GM19397 (cell line): Measurements from ENCODE around the gene ACHE.
A peak's percentile ranks its signal among the peaks of the same experiment; 100 is the strongest.

Experiments
- ATAC-seq: cut with Tn5 transposase; IDR thresholded peaks from one replicate; pipeline ENCODE4 v1.9.1; 2021; ENCODE audit warnings: mild to moderate bottlenecking, moderate library complexity; ENCODE audit not compliant: unreplicated experiment

ACHE gene

GRCh38 chr7:100886142-100886935 is 9.3 kb downstream of the ACHE start:
- ATAC-seq = no peak

- ATAC-seq = no peak
Observed at GRCh38 chr7:100885440-100886141, 10.1 kb downstream of the ACHE start.

DNA sequence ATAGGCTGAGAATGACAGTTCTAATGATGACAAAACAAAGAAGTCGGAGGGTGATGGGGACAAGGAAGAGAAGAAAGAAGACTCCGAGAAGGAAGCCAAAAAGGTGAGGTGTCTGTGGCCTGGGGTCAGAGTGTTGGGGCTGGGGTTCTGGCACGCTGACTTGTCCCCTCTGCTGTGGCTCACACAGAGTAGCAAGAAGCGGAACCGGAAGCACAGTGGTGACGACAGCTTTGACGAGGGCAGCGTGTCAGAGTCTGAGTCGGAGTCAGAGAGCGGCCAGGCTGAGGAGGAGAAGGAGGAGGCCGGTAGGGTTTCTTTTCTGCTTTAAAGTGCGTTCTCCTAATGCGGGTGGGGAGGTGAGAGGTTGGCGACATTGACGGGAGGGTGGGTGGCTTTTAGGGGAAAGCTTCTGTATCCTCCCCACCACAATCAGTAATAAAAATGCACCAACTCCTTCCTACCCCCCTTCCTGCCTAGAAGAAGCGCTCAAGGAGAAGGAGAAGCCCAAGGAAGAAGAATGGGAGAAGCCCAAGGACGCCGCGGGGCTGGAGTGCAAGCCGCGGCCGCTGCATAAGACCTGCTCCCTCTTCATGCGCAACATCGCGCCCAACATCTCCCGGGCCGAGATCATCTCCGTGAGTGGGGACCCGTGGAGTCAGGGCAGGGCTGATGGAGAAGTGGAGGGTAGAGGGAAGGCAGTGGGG is 10.8 kb downstream of the ACHE start:
- ATAC-seq = no peak

DNA sequence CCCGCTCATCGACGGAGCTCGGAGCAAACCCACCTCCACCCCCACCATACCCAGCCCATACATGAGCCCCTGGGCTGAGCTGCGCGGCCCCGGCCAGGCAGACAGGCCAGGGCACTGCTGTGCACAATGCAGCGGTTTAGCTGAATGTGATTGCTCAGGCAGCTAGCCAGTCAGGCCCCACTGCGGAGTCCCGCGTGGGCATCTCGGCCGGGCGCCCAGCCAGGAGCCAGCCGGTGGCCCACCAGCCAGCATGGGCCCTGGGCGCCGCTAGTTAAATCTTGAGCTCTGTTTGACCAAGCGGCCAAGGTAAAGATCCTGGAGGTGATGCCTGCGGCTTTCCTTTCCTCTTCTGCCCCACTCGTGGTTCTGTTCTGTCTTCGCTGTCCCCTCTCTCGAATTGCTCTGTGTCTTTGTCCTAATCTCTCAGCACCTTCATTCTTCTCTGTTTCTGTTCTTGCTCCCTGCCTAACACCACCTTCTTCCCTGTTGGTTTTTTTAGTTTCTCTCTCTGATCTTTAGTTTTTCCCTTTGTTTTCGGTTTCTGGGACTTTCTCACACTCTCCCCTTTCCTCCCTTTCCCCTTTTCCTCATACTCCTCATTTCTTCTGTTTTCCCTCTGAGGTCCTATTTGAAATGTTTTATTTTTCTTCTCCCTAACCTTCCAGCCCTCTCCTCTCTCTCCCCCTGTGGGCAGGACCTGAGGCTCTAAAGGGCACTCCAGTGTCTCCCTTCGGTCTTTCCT is 12.7 kb downstream of the ACHE start:
- no peak for ATAC-seq

- no peak for ATAC-seq
Observed at GRCh38 chr7:100882201-100882600, 13.5 kb downstream of the ACHE start.

- ATAC-seq = no peak
Observed at GRCh38 chr7:100881136-100881535, 14.6 kb downstream of the ACHE start.

- ATAC-seq = no peak
Observed at GRCh38 chr7:100880645-100881044, 15.0 kb downstream of the ACHE start.

GRCh38 chr7:100879685-100880261 is 15.9 kb downstream of the ACHE start:
- ATAC-seq = no peak

GRCh38 chr7:100878685-100879084 is 17.0 kb downstream of the ACHE start:
- ATAC-seq = no peak

DNA sequence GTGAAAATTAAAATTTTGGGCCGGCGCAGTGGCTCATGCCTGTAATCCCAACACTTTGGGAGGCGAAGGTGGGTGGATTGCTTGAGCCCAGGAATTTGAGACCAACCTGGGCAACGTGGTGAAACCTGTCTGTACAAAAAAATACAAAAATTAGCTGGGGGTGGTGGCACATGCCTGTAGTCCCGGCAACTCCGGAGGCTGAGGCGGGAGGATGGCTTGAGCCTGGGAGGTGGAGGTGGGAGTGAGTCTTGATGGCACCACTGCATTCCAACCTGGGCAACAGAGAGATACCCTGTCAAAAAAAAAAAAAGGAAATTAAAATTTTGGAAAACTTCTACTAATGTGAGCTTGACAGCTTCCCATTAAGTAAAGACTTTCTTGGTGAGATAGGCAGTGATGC is 17.7 kb downstream of the ACHE start:
- ATAC-seq = no peak

- peak; percentile 28 for ATAC-seq
Observed at GRCh38 chr7:100875356-100875751, 20.3 kb downstream of the ACHE start.

DNA sequence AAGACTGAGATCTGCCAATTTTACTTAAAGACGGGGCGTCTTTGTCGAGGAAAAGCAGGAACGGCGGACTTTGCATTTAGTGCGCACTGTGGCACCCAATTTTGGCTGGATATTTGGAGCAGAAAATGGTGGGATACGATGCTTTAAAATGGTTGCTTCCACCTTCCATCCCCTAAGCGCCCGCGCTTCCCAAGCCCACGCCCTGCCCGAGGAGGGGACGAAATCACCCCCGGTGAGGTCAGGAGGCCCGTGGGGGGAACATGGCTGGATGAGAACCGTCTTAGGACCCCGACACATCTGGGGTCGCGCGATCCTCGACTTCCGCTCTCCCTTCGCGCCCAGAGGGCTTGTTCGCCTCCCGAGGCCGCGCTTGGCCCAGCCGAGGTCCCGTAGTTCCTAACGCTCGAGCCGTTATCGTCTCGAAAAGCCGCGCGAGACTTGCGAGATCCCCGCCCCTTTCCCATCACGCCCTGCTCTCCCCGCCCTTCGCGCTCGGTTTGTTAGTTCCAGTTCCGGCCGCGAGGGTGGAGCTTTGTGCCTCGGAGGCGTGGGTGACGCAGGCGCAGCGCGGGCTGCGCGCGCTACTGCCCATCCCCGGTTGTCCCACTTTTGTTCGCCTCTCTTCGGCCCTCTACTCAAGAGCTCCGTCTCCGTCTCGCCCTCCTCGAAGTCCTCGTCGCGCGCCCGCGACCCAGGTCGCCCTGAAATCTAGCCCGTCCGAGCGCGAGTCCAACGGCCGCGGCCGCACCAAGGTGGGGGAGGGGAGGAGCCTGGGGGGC is 20.9 kb downstream of the ACHE start, which contains the start of gene SRRT:
Gene SRRT (plus strand): TSS at position 527 of the 779 bp plus-strand sequence. CDS start 488 bp downstream, outside the sequence.
- ATAC-seq = peak; percentile 85

DNA sequence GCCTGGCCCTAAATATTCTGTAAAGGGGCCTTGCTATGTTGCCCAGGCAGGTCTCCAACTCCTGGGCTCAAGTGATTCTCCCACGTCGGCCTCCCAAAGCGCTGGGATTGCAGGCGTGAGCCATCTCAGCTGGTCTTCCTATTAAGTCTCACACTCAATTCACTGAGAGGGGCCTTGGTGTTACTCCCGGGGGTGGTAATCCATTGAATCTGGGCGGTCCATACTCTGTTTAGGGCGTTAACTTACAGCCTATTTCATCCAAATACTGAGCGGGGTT is 21.4 kb downstream of the ACHE start:
- no peak for ATAC-seq

- ATAC-seq = no peak
Observed at GRCh38 chr7:100873599-100874299, 21.9 kb downstream of the ACHE start.

GRCh38 chr7:100867776-100868485 is 27.8 kb downstream of the ACHE start:
- no peak for ATAC-seq

DNA sequence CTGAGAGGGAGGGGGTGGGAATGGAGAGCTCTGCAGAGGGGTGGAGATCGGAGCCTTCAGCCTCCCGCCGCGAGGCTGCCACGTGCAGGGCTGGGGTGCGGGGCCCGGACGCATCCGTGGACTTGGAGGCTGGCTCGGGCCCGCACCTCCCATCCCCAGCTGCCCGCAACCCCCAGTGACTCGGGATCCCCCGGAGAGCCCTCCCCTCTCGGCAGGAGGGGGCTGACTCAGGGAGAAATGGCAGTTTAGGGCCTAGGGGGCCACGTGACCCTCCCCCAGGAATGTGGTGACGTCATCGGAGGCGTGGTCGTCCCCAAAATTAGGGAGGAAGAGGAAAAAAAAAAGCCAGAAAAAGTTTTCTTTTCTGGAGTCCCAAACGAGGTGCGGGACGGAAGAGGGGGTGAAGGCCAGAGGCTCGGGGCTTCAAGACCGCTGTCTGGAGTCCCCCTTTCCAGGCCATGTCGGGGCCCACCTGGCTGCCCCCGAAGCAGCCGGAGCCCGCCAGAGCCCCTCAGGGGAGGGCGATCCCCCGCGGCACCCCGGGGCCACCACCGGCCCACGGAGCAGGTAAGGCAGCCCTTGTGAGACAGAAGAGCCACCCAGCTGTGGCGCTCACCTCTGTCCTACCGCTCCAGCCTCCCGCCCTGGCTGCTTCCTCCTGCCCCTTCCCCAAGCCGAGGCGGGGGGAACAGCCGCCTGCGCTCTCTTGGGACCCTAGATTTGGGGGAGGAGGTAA is 28.5 kb downstream of the ACHE start, which contains the start of gene TRIP6:
Gene TRIP6 (plus strand): TSS at position 348 of the 736 bp plus-strand sequence. CDS start 111 bp downstream, at position 459.
- ATAC-seq = no peak

- no peak for ATAC-seq
Observed at GRCh38 chr7:100866729-100867039, 29.0 kb downstream of the ACHE start.
